ENCODE data around the gene SALL3. TPM values are rescaled to one million over a fixed set of nuclear protein-coding genes. Genes with fewer than 3 reads are reported as not detected.

Gene SALL3
- polyA plus RNA-seq, 4 donors: 0.18 to 11.0 (median 8.2) TPM

- DNase-seq (ENCODE audit: low read depth in 4 of 4, low spot score in 3 of 4): no peak
These were observed 18.9 kb downstream of the SALL3 start for GRCh38 chr18:78998371-78999071.

DNA sequence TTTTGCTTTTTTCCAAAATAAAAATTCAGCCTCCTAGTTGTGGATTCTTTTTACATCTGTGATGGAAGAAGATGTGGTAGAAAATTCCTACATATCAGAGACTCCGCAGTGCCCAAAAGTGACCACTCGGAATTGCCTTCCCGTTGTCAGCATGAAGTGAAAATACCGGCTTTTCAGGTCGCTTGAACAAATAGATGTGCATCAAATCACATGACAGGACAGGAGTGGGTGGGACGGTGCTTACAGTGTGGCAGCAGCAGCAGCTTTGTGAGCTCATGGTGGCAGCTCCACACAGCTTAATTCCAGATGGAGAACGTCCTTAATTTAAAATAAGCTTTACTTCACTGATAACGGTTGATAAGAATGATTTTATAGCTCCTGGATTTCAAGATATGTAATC, 20.3 kb downstream of the SALL3 start:
- DNase-seq (ENCODE audit: low read depth in 4 of 4, low spot score in 3 of 4): no peak

DNA sequence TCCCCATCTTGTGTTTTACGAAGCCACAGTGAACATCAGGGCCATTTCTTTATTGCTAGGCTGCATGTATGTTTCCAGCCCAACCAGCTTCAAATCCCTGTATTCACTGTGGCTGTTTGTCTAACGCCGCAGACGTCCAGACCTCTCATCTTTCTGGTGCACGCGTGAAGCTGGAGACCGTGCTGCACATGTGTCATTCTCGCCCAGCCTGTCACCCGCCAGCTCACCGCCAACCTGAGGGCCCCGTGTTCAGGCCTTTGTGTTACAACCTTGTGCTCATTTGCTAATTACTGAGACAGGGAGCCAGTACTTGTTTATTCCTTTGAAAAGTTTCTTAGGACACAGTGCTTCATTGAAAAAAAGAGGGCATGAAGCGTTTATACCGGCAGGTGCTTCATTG, 21.4 kb downstream of the SALL3 start:
- DNase-seq (ENCODE audit: low read depth in 4 of 4, low spot score in 3 of 4): no peak

GRCh38 chr18:79005653-79006052, 26.0 kb downstream of the SALL3 start:
- no peak for DNase-seq (ENCODE audit: low read depth in 4 of 4, low spot score in 3 of 4)

DNA sequence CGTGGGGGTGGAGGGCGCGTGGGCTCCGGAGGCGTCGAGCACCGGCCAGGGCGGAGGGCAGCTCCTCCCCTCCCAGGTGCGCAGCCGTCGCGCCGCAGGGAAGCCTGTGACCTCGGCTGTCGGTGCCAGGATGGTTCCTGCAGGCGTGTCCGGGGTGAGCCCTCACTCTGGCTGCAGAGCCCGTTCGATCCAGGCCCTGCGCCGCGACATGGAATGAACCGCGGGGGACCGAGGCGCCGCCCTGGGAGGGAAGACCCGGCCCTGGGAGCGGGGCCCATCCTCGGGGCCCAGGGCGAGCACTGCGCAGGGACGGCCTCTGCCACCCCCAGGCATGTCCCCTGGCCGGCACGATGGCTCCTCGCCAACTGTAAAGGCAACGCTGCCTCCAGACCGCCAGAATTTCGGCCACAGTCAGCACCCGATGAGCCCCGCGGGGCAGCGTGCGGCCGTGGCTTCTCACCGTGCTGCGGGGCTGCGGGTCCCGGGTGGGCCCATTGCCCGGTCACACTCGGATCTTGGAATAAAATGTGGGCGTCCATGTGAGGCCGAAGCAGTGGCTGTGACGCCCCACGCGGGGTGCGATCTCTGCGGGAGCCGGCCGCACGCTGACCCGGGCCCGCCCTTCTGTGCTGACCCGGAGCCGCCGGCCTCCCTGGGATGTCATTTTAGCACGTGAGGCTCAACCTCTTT, 26.6 kb downstream of the SALL3 start:
- no peak for DNase-seq (ENCODE audit: low read depth in 4 of 4, low spot score in 3 of 4)

GRCh38 chr18:79007440-79007839, 27.8 kb downstream of the SALL3 start:
- DNase-seq (ENCODE audit: low read depth in 4 of 4, low spot score in 3 of 4): no peak

- no peak for DNase-seq (ENCODE audit: low read depth in 4 of 4, low spot score in 3 of 4)
These were observed 28.8 kb downstream of the SALL3 start for GRCh38 chr18:79008356-79008940.

DNA sequence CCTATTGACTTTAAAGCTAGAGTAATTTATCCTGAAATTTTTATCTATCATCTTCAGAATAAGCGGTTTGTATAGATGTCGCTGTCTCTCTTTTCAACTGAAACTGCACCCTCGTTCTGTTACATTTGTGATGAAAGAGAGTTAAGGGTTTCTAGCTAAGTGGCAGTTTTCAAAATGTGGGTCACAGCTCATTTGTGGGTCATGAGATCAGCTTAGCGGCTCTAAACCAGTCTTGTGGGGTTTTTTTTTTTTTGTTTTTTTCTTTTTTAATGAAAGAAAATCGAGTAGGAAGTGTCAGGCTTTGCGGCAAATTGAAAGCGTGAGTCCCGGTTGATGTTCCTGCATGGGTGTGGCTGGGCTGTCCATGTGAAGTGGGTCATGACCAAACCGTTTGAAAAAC, 31.2 kb downstream of the SALL3 start:
- no peak for DNase-seq (ENCODE audit: low read depth in 4 of 4, low spot score in 3 of 4)

DNA sequence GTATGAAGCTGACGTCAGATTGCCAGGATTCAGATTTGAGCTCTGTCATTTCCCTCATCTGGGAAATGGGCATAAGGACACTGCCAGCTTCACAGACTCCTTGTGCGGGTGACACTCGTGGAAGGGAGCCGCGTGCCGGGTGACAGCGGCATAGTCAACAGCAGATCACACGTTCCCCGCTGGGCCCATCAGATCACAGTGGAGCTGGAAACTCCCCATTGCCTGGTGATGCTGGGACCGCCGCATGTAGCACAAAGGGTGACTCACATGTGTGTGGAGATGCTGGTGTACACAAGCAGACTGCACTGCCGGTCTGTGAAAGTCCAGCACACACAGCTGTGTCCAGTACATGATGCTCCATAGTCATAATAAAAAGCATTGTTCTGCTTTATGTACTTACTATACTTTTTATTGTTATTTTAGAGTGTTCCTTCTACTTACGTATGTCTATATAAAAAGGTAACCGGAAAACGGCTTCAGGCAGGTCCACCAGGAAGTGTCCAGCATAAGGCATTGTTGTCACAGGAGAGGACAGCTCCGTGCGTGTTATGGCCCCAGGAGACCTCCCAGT, 31.8 kb downstream of the SALL3 start:
- no peak for DNase-seq (ENCODE audit: low read depth in 4 of 4, low spot score in 3 of 4)

DNA sequence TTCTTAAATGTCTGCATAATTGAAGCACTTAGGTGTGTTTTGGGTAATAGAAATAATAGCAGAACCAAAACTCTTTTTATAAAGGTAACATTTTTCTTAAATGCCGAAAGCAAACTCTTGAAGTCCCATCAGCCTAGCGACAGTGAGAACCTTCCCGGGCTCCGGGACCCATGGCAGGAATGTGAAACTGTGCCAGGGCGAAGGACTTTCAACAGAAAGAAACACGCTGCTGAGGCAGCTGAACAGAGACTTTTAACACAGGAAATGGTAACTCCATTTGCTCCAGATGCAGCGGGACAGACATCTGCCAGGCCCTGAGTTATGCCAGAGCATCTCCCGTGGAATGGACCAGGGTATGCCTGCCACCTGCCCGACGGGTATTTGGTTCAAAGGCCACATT, 34.3 kb downstream of the SALL3 start:
- no peak for DNase-seq (ENCODE audit: low read depth in 4 of 4, low spot score in 3 of 4)

- DNase-seq (ENCODE audit: low read depth in 4 of 4, low spot score in 3 of 4): no peak
These were observed 39.3 kb downstream of the SALL3 start for GRCh38 chr18:79018911-79019310.

GRCh38 chr18:79019881-79020280, 40.3 kb downstream of the SALL3 start:
- no peak for DNase-seq (ENCODE audit: low read depth in 4 of 4, low spot score in 3 of 4)

- no peak for DNase-seq (ENCODE audit: low read depth in 4 of 4, low spot score in 3 of 4)
These were observed 43.0 kb downstream of the SALL3 start for GRCh38 chr18:79022603-79023002.

- no peak for DNase-seq (ENCODE audit: low read depth in 4 of 4, low spot score in 3 of 4)
These were observed 46.9 kb downstream of the SALL3 start for GRCh38 chr18:79026491-79026890.

DNA sequence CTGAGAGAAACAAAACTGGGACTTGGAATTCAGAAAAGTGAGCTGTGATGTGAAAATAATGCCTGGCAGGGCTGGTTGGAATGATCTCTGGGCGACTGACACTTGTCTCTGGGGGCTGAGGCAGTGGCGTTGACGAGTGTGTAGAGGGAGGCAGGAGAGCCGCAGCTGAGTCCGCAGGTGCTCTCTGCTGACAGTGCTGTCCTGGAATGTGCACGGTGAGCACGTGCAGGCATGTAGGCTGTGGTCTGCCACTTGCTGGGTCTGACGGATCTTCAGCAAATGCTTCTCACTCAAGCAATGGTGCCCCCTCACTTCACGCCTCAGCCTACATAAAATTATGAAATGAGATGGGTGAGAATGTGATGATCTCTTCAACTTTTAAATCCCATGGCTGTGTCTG, 51.1 kb downstream of the SALL3 start:
- DNase-seq (ENCODE audit: low read depth in 4 of 4, low spot score in 3 of 4): no peak

DNA sequence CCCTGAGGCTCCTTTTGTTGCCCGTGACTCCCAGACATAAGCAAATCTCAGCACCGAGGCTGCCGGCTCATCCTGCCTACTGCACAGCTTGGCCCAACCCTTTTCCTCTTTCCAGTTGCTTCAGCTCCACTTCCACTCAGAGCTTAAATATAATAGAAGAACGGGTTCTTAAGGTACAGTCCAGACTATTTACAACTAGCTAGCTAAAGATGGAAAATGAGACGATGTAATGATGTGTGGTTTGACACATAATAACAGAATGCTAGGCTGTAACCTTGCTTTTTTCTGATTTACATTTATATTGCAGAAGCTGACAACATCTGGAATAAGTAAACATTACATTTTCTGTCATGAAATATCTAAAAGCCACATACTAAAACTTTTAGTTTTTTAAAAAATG, 62.7 kb downstream of the SALL3 start:
- DNase-seq (ENCODE audit: low read depth in 4 of 4, low spot score in 3 of 4): no peak

- DNase-seq (ENCODE audit: low read depth in 4 of 4, low spot score in 3 of 4): no peak
These were observed 63.7 kb downstream of the SALL3 start for GRCh38 chr18:79043288-79043687.

DNA sequence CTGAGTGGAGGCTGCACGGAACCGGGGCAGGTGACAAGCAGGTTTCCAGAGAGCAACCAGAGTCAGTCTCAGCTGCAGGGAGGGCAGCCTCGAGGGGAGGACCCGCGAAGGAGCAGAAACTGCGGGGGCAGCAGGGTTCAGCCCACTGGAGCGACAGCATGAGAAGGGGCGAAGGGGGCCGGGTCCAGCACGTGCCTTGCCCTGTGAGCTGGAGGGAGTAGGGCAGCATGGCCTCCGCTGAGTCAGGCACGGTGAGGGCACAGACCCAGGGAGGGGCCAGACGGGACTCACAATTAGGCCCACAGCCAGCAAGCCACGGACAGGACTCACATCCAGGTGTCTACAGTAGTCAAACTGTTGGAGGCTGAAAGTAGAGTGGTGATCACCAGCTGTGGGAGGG, 66.9 kb downstream of the SALL3 start:
- peak in 1 of 4 donors; percentile 8 for DNase-seq (ENCODE audit: low read depth in 4 of 4, low spot score in 3 of 4)

DNA sequence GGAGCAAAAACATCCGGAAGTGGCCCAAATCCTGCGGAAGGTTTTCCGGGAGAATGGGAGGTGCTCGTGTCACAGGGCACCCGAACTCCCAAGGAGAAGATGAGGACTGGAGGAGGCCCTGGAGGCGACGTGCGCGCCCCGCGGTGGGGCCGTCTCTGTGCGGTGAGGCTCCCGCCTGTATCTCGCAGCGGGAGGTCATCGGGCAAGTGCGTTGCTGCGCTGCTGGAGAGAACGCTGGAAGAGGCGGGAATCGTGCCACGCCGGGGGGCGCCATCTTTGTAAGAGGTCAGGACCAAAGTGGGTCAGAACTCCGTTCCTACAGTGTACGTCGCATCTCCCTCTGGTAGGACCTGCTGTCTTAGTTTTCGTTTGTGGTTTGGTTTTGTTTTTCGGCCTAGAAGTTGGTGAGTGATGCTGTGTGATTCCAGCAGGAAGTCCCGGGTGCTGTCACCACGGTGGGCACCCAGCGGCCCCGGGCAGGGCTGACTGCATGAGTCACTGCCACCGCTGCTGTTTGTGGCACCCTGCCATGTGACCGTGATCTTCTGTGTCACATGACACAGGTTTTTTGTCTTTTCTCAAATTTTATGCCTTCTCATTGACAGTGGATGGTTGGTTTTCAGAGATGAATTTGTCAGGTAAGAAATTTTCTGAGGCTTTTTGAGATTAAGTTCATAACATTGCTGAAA, 68.1 kb downstream of the SALL3 start:
- DNase-seq (ENCODE audit: low read depth in 4 of 4, low spot score in 3 of 4): no peak

DNA sequence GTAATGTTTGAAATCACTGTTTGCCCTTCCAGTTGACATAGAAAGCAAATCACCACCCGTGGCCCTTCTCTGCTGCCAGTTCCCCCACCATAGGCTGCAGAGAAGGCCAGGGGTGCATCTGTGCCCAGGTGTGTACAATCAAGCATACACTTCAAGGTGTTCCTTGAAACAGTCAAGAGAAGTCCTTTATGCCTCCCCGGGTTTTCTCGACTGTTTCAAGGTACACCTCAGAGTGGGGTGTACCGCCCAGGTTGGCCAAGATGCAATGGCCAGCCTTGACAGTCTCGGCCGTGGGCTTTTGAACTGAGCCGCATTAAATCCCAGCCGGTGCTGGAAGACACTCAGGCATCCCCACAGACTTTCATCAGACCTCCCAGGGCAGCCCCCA, 68.6 kb downstream of the SALL3 start:
- DNase-seq (ENCODE audit: low read depth in 4 of 4, low spot score in 3 of 4): no peak

DNA sequence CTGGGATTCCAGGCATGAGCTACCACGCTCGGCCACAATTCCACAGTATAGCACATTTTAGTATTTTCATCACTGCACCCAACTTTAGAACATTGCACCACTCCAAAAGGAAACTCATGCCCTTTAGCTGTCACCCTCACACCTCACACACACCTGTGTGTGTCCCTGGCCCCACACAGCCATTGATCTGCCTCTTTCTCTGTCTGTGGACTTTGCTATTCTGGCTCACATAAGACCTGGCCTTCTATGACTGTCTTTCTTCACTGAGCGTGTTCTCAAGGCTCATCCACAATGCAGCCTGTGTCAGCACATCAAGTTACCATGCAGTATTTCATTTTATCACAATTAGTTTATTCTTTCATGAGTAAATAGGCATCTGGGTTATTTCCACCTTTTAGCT, 69.9 kb downstream of the SALL3 start:
- DNase-seq (ENCODE audit: low read depth in 4 of 4, low spot score in 3 of 4): no peak
